Inflammatory macrophage treated with lipopolysaccharide for 4 hours (primary cell): ENCODE results near the gene RUBCN.
"Not testable (repeated sequence)": the region's sequence is repeated elsewhere in the genome, so short reads cannot be mapped to it uniquely, and the experiment has no call there.

Source experiments
- DNase-seq: peaks from one replicate; pipeline ENCODE4 v3.0.0-alpha.2; 2020

The RUBCN gene

GRCh38 chr3:197682713-197683112 is 54.0 kb downstream of the RUBCN start:
- DNase-seq = no peak

GRCh38 chr3:197680955-197681521 is 55.7 kb downstream of the RUBCN start:
- no peak for DNase-seq

- DNase-seq = peak; percentile 24
Measured at GRCh38 chr3:197675951-197676350, 60.8 kb downstream of the RUBCN start.

GRCh38 chr3:197675563-197675860 is 61.2 kb downstream of the RUBCN start:
- no peak for DNase-seq

GRCh38 chr3:197674741-197675562 is 61.8 kb downstream of the RUBCN start:
- DNase-seq = no peak

- DNase-seq = no peak
Measured at GRCh38 chr3:197673170-197673569, 63.5 kb downstream of the RUBCN start.

GRCh38 chr3:197670361-197670760 is 66.3 kb downstream of the RUBCN start:
- DNase-seq = no peak

GRCh38 chr3:197667968-197668367 is 68.7 kb downstream of the RUBCN start:
- no peak for DNase-seq

GRCh38 chr3:197667293-197667692 is 69.4 kb downstream of the RUBCN start:
- not testable (repeated sequence) for DNase-seq

- DNase-seq = not testable (repeated sequence)
Measured at GRCh38 chr3:197666221-197666842, 70.4 kb downstream of the RUBCN start.

- DNase-seq = not testable (repeated sequence)
Measured at GRCh38 chr3:197665549-197665948, 71.2 kb downstream of the RUBCN start.

- DNase-seq = not testable (repeated sequence)
Measured at GRCh38 chr3:197665142-197665491, 71.6 kb downstream of the RUBCN start.

- not testable (repeated sequence) for DNase-seq
Measured at GRCh38 chr3:197664414-197665141, 72.1 kb downstream of the RUBCN start.

- not testable (repeated sequence) for DNase-seq
Measured at GRCh38 chr3:197663367-197664140, 73.2 kb downstream of the RUBCN start.

GRCh38 chr3:197662352-197662751 is 74.4 kb downstream of the RUBCN start:
- DNase-seq = not testable (repeated sequence)

- DNase-seq = not testable (repeated sequence)
Measured at GRCh38 chr3:197661874-197662273, 74.8 kb downstream of the RUBCN start.

- DNase-seq = not testable (repeated sequence)
Measured at GRCh38 chr3:197661234-197661834, 75.4 kb downstream of the RUBCN start.

- not testable (repeated sequence) for DNase-seq
Measured at GRCh38 chr3:197659701-197660100, 77.0 kb downstream of the RUBCN start.

- DNase-seq = not testable (repeated sequence)
Measured at GRCh38 chr3:197659144-197659543, 77.6 kb downstream of the RUBCN start.

- DNase-seq = not testable (repeated sequence)
Measured at GRCh38 chr3:197658706-197659105, 78.0 kb downstream of the RUBCN start.

GRCh38 chr3:197657541-197658292 is 79.0 kb downstream of the RUBCN start:
- not testable (repeated sequence) for DNase-seq
